ENCODE data around the gene C10orf71. TPM values are rescaled to one million over a fixed set of nuclear protein-coding genes. Genes with fewer than 3 reads are reported as not detected.
A peak's percentile ranks its signal among the peaks of the same experiment; 100 is the strongest.

C10orf71 gene
- total and polyA plus RNA-seq, 3 donors from 2014 or later = 0.08 to 0.79 (median 0.12) TPM

DNA sequence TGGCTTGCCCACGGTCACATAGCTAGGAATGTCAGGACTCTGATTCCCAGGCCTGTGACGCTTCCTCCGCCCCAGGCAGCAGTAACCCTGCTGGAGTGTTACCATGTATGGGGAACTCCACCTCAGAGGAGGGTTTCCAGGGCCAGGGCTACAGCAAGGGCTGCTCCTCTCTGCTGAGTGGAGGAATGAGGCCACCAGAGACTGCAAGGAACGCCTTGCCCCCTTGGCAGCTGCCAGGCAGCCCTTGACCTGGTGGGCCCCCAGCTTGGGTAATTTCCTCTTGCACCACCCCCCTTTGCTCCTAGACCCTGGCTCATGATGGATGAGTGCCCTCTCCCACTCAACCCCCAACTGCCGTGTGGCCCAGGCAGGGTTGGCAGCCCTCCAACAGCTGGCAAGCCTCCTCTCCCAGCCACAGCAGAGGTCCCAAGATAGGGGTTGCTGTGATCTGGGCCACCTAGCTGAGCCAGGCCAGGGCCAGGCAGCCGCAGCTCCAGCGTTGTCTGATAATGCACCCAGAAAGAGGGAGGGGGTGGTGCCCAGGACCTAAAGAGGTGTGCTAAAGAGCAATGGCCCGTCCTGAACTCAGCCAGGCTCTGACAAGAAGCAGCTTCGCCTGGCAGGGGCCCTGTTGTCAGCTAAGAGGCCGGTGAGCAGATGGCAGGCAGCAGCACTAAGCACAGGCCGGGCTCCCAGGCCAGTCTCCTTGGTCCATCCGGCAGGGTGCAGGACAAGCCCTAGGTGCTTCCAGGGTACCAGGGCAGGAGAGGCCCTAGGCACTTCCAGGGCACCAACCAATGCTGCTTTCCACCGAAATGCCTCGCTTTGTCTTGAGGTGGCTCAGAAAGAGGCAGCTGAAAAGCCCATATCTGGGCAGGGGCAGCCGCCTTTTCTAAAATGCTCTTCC lies 61.6 kb downstream of the C10orf71 start:
- 59 to 63% methylated on average over 7 to 15 of the region's 15 CpGs for WGBS, 2 donors
- Histone ChIP-seq H3K9me3 (no peaks in the 10 kb centered on the region), H3K27me3 (no peaks in the 10 kb centered on the region), H3K27ac (peak overlapping the region in 1 of 2 donors; percentile 45), H3K4me1 (peaks cover 8% of the 10 kb centered on the region), H3K4me3 (no peak overlapping the region), H3K36me3 (ENCODE audit: low read depth, missing control alignments) (no peaks in the 10 kb centered on the region)
- TF ChIP-seq POLR2A (IDR thresholded peaks at IDR 0.05) (no peak), CTCF (IDR thresholded peaks at IDR 0.05) (no peak)
- intact Hi-C loops (cut with DNase I; ENCODE audit: low total_unique reads) = no loop called here
- DNase-seq = peak; percentile 40

GRCh38 chr10:49361178-49361554 lies 62.2 kb downstream of the C10orf71 start:
- Histone ChIP-seq H3K36me3 (ENCODE audit: low read depth, missing control alignments) (no peaks in the 10 kb centered on the region), H3K27ac (no peak overlapping the region), H3K4me1 (peaks cover 8% of the 10 kb centered on the region), H3K27me3 (no peaks in the 10 kb centered on the region), H3K9me3 (no peaks in the 10 kb centered on the region), H3K4me3 (no peak overlapping the region)
- intact Hi-C loops (cut with DNase I; ENCODE audit: low total_unique reads) = no loop called here
- TF ChIP-seq CTCF (IDR thresholded peaks at IDR 0.05) = no peak
- TF ChIP-seq POLR2A (IDR thresholded peaks at IDR 0.05) = no peak
- 83 to 89% methylated on average over 8 of the region's 8 CpGs for WGBS, 2 donors
- no peak for DNase-seq

- no peaks in the 10 kb centered on the region for H3K27me3 ChIP-seq
- H3K36me3 ChIP-seq (ENCODE audit: low read depth, missing control alignments) = no peaks in the 10 kb centered on the region
- WGBS, 2 donors = 82 to 84% methylated on average over 10 to 11 of the region's 11 CpGs
- H3K4me3 ChIP-seq = no peak overlapping the region
- TF ChIP-seq CTCF (IDR thresholded peaks at IDR 0.05) = no peak
- H3K9me3 ChIP-seq = no peaks in the 10 kb centered on the region
- H3K4me1 ChIP-seq = peaks cover 8% of the 10 kb centered on the region
- no peak overlapping the region for H3K27ac ChIP-seq
- intact Hi-C loops (cut with DNase I; ENCODE audit: low total_unique reads) = no loop called here
- no peak for DNase-seq
Measured at GRCh38 chr10:49361735-49362568, 63.0 kb downstream of the C10orf71 start.

- no peak for TF ChIP-seq POLR2A (IDR thresholded peaks at IDR 0.05)
- 81 to 82% methylated on average over 8 to 10 of the region's 10 CpGs for WGBS, 2 donors
- no peak overlapping the region for H3K27ac ChIP-seq
- H3K27me3 ChIP-seq = no peaks in the 10 kb centered on the region
- H3K4me3 ChIP-seq = no peak overlapping the region
- DNase-seq = no peak
- peaks cover 8% of the 10 kb centered on the region for H3K4me1 ChIP-seq
- H3K36me3 ChIP-seq (ENCODE audit: low read depth, missing control alignments) = no peaks in the 10 kb centered on the region
- intact Hi-C loops (cut with DNase I; ENCODE audit: low total_unique reads) = no loop called here
- no peaks in the 10 kb centered on the region for H3K9me3 ChIP-seq
Measured at GRCh38 chr10:49362596-49363260, 63.8 kb downstream of the C10orf71 start.

Data from testis (tissue), 3 donors.